Measurements from ENCODE around the gene SLC8B1.

- TF ChIP-seq, protein P1, sequence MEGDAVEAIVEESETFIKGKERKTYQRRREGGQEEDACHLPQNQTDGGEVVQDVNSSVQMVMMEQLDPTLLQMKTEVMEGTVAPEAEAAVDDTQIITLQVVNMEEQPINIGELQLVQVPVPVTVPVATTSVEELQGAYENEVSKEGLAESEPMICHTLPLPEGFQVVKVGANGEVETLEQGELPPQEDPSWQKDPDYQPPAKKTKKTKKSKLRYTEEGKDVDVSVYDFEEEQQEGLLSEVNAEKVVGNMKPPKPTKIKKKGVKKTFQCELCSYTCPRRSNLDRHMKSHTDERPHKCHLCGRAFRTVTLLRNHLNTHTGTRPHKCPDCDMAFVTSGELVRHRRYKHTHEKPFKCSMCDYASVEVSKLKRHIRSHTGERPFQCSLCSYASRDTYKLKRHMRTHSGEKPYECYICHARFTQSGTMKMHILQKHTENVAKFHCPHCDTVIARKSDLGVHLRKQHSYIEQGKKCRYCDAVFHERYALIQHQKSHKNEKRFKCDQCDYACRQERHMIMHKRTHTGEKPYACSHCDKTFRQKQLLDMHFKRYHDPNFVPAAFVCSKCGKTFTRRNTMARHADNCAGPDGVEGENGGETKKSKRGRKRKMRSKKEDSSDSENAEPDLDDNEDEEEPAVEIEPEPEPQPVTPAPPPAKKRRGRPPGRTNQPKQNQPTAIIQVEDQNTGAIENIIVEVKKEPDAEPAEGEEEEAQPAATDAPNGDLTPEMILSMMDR (IDR thresholded peaks at IDR 0.05), result no peak
- no peak for TF ChIP-seq POLR2A (IDR thresholded peaks at IDR 0.05)
These were observed 29.5 kb downstream of the SLC8B1 start for GRCh38 chr12:113305281-113305856.
